ENCODE data around the gene KRT9. TPM values are rescaled to one million over a fixed set of nuclear protein-coding genes. Genes with fewer than 3 reads are reported as not detected.

KRT9 gene
- polyA plus RNA-seq, 3 donors = not detected

- Mint-ChIP-seq H3K9me3 (peaks cover 0 to under 1% (median 0%) of the 10 kb centered on the region in 7 donors), H3K4me1 (no peaks in the 10 kb centered on the region), H3K27me3 (ENCODE audit: low read depth in 3 of 3) (peaks cover 3 to 10% (median 7%) of the 10 kb centered on the region in 3 donors), H3K4me3 (no peak overlapping the region), H3K36me3 (no peaks in the 10 kb centered on the region), H3K27ac (no peak overlapping the region)
- H3K4me2 ChIP-seq (replicated peaks; ENCODE audit: extremely low read depth, low read length, poor library complexity, severe bottlenecking) = no peak overlapping the region
- no peaks in the 10 kb centered on the region for H3K4me1 ChIP-seq (ENCODE audit: control insufficient read depth in 1 of 2, insufficient read depth in 2 of 2, low read length in 2 of 2)
- H3K9me3 ChIP-seq (replicated peaks in 1 of 2; ENCODE audit: control insufficient read depth in 1 of 2, insufficient read depth in 1 of 2, low read length in 2 of 2) = no peaks in the 10 kb centered on the region
- DNase-seq = no peak
- no peaks in the 10 kb centered on the region for H3K27me3 ChIP-seq (ENCODE audit: control insufficient read depth in 2 of 2, insufficient read depth in 2 of 2, low read length in 2 of 2)
- no peaks in the 10 kb centered on the region for H3K79me2 ChIP-seq (ENCODE audit: insufficient read depth, low read length)
- intact Hi-C loops (cut with micrococcal nuclease) = no loop called here
- H4K20me1 ChIP-seq (ENCODE audit: insufficient read depth, low read length) = no peaks in the 10 kb centered on the region
- no peak overlapping the region for H3K27ac ChIP-seq (ENCODE audit: low read depth in 1 of 2, low read length in 2 of 2)
- no peak overlapping the region for H3K9ac ChIP-seq (ENCODE audit: insufficient read depth, low read length, poor library complexity, severe bottlenecking)
- no peak overlapping the region for H3K4me3 ChIP-seq (replicated peaks in 1 of 3; ENCODE audit: low read depth in 2 of 3, low read length in 3 of 3)
- 91% methylated on average over 10 of the region's 12 CpGs for WGBS (ENCODE audit: insufficient coverage)
- no peak for TF ChIP-seq CTCF (IDR thresholded peaks at IDR 0.05)
- no peak overlapping the region for H2AFZ ChIP-seq (ENCODE audit: insufficient read depth, low read depth, low read length, poor library complexity, severe bottlenecking)
- H3K36me3 ChIP-seq (replicated peaks in 1 of 2; ENCODE audit: control insufficient read depth in 1 of 2, insufficient read depth in 2 of 2, low read length in 2 of 2) = no peaks in the 10 kb centered on the region
Measured at GRCh38 chr17:41592601-41593305, 20.9 kb upstream of the KRT9 start.

- intact Hi-C loops (cut with micrococcal nuclease) = no loop called here
- H3K36me3 ChIP-seq (replicated peaks in 1 of 2; ENCODE audit: control insufficient read depth in 1 of 2, insufficient read depth in 2 of 2, low read length in 2 of 2) = no peaks in the 10 kb centered on the region
- peaks cover 3 to 11% (median 6%) of the 10 kb centered on the region in 3 donors for H3K27me3 Mint-ChIP-seq (ENCODE audit: low read depth in 3 of 3)
Measured at GRCh38 chr17:41589301-41589700, 17.4 kb upstream of the KRT9 start.

More at GRCh38 chr17:41589301-41589700, 17.4 kb upstream of the KRT9 start:
- Histone ChIP-seq H2AFZ (ENCODE audit: insufficient read depth, low read depth, low read length, poor library complexity, severe bottlenecking) (no peak overlapping the region), H3K4me1 (ENCODE audit: control insufficient read depth in 1 of 2, insufficient read depth in 2 of 2, low read length in 2 of 2) (no peaks in the 10 kb centered on the region), H4K20me1 (ENCODE audit: insufficient read depth, low read length) (no peaks in the 10 kb centered on the region), H3K9ac (ENCODE audit: insufficient read depth, low read length, poor library complexity, severe bottlenecking) (no peak overlapping the region), H3K4me2 (replicated peaks; ENCODE audit: extremely low read depth, low read length, poor library complexity, severe bottlenecking) (no peak overlapping the region), H3K9me3 (replicated peaks in 1 of 2; ENCODE audit: control insufficient read depth in 1 of 2, insufficient read depth in 1 of 2, low read length in 2 of 2) (no peaks in the 10 kb centered on the region), H3K4me3 (replicated peaks in 1 of 3; ENCODE audit: low read depth in 2 of 3, low read length in 3 of 3) (no peak overlapping the region), H3K79me2 (ENCODE audit: insufficient read depth, low read length) (no peaks in the 10 kb centered on the region), H3K27me3 (ENCODE audit: control insufficient read depth in 2 of 2, insufficient read depth in 2 of 2, low read length in 2 of 2) (no peaks in the 10 kb centered on the region), H3K27ac (ENCODE audit: low read depth in 1 of 2, low read length in 2 of 2) (no peak overlapping the region)
- 86% methylated on average over 1 of the region's 3 CpGs for WGBS (ENCODE audit: insufficient coverage)
- Mint-ChIP-seq H3K4me1 (no peaks in the 10 kb centered on the region), H3K27ac (no peak overlapping the region), H3K36me3 (no peaks in the 10 kb centered on the region), H3K9me3 (no peaks in the 10 kb centered on the region), H3K4me3 (no peak overlapping the region)
- DNase-seq = no peak
- no peak for TF ChIP-seq CTCF (IDR thresholded peaks at IDR 0.05)

Data from CD14-positive monocyte (primary cell).